ENCODE measurements around the gene TEX48.

Gene TEX48

GRCh38 chr9:114633438-114634089 is 48.4 kb downstream of the TEX48 start:
- H3K36me3 ChIP-seq (ENCODE audit: control insufficient read depth, insufficient read depth, low read length): peaks cover 2% of the 10 kb centered on the region
- no peaks in the 10 kb centered on the region for H3K27me3 ChIP-seq (ENCODE audit: control insufficient read depth, insufficient read depth, low read length)
- H3K4me3 ChIP-seq (ENCODE audit: low read depth, low read length): no peak overlapping the region
- no peaks in the 10 kb centered on the region for H3K9me3 ChIP-seq (ENCODE audit: control insufficient read depth, insufficient read depth, low read length)
- no peaks in the 10 kb centered on the region for H3K4me1 ChIP-seq (ENCODE audit: control insufficient read depth, insufficient read depth, low read length)
- no peak overlapping the region for H3K9ac ChIP-seq (ENCODE audit: low read depth, low read length)

- H3K9me3 ChIP-seq (ENCODE audit: control insufficient read depth, insufficient read depth, low read length): no peaks in the 10 kb centered on the region
- H3K27me3 ChIP-seq (ENCODE audit: control insufficient read depth, insufficient read depth, low read length): no peaks in the 10 kb centered on the region
- no peak overlapping the region for H3K9ac ChIP-seq (ENCODE audit: low read depth, low read length)
- no peaks in the 10 kb centered on the region for H3K4me1 ChIP-seq (ENCODE audit: control insufficient read depth, insufficient read depth, low read length)
- no peaks in the 10 kb centered on the region for H3K36me3 ChIP-seq (ENCODE audit: control insufficient read depth, insufficient read depth, low read length)
- no peak overlapping the region for H3K4me3 ChIP-seq (ENCODE audit: low read depth, low read length)
Observed at GRCh38 chr9:114631166-114631565, 50.8 kb downstream of the TEX48 start.

- Histone ChIP-seq H3K27me3 (ENCODE audit: control insufficient read depth, insufficient read depth, low read length) (no peaks in the 10 kb centered on the region), H3K9ac (ENCODE audit: low read depth, low read length) (no peak overlapping the region), H3K9me3 (ENCODE audit: control insufficient read depth, insufficient read depth, low read length) (no peaks in the 10 kb centered on the region), H3K4me3 (ENCODE audit: low read depth, low read length) (no peak overlapping the region), H3K36me3 (ENCODE audit: control insufficient read depth, insufficient read depth, low read length) (no peaks in the 10 kb centered on the region), H3K4me1 (ENCODE audit: control insufficient read depth, insufficient read depth, low read length) (no peaks in the 10 kb centered on the region)
Observed at GRCh38 chr9:114629563-114630090, 52.4 kb downstream of the TEX48 start.

GRCh38 chr9:114627553-114627952 is 54.4 kb downstream of the TEX48 start:
- Histone ChIP-seq H3K36me3 (ENCODE audit: control insufficient read depth, insufficient read depth, low read length) (no peaks in the 10 kb centered on the region), H3K4me1 (ENCODE audit: control insufficient read depth, insufficient read depth, low read length) (no peaks in the 10 kb centered on the region), H3K4me3 (ENCODE audit: low read depth, low read length) (no peak overlapping the region), H3K9me3 (ENCODE audit: control insufficient read depth, insufficient read depth, low read length) (no peaks in the 10 kb centered on the region), H3K27me3 (ENCODE audit: control insufficient read depth, insufficient read depth, low read length) (no peaks in the 10 kb centered on the region), H3K9ac (ENCODE audit: low read depth, low read length) (no peak overlapping the region)

- Histone ChIP-seq H3K4me3 (ENCODE audit: low read depth, low read length) (no peak overlapping the region), H3K9me3 (ENCODE audit: control insufficient read depth, insufficient read depth, low read length) (no peaks in the 10 kb centered on the region), H3K36me3 (ENCODE audit: control insufficient read depth, insufficient read depth, low read length) (no peaks in the 10 kb centered on the region), H3K27me3 (ENCODE audit: control insufficient read depth, insufficient read depth, low read length) (no peaks in the 10 kb centered on the region), H3K9ac (ENCODE audit: low read depth, low read length) (no peak overlapping the region), H3K4me1 (ENCODE audit: control insufficient read depth, insufficient read depth, low read length) (no peaks in the 10 kb centered on the region)
Observed at GRCh38 chr9:114626415-114627020, 55.5 kb downstream of the TEX48 start.

- Histone ChIP-seq H3K4me3 (ENCODE audit: low read depth, low read length) (no peak overlapping the region), H3K4me1 (ENCODE audit: control insufficient read depth, insufficient read depth, low read length) (no peaks in the 10 kb centered on the region), H3K27me3 (ENCODE audit: control insufficient read depth, insufficient read depth, low read length) (no peaks in the 10 kb centered on the region), H3K36me3 (ENCODE audit: control insufficient read depth, insufficient read depth, low read length) (no peaks in the 10 kb centered on the region), H3K9me3 (ENCODE audit: control insufficient read depth, insufficient read depth, low read length) (no peaks in the 10 kb centered on the region), H3K9ac (ENCODE audit: low read depth, low read length) (no peak overlapping the region)
Observed at GRCh38 chr9:114624677-114625076, 57.3 kb downstream of the TEX48 start.

GRCh38 chr9:114621975-114622609 is 59.9 kb downstream of the TEX48 start:
- Histone ChIP-seq H3K9ac (ENCODE audit: low read depth, low read length) (no peak overlapping the region), H3K4me1 (ENCODE audit: control insufficient read depth, insufficient read depth, low read length) (no peaks in the 10 kb centered on the region), H3K4me3 (ENCODE audit: low read depth, low read length) (no peak overlapping the region), H3K9me3 (ENCODE audit: control insufficient read depth, insufficient read depth, low read length) (no peaks in the 10 kb centered on the region), H3K27me3 (ENCODE audit: control insufficient read depth, insufficient read depth, low read length) (no peaks in the 10 kb centered on the region), H3K36me3 (ENCODE audit: control insufficient read depth, insufficient read depth, low read length) (no peaks in the 10 kb centered on the region)

GRCh38 chr9:114621561-114621960 is 60.4 kb downstream of the TEX48 start:
- no peaks in the 10 kb centered on the region for H3K9me3 ChIP-seq (ENCODE audit: control insufficient read depth, insufficient read depth, low read length)
- no peaks in the 10 kb centered on the region for H3K4me1 ChIP-seq (ENCODE audit: control insufficient read depth, insufficient read depth, low read length)
- no peak overlapping the region for H3K4me3 ChIP-seq (ENCODE audit: low read depth, low read length)
- no peaks in the 10 kb centered on the region for H3K27me3 ChIP-seq (ENCODE audit: control insufficient read depth, insufficient read depth, low read length)
- no peaks in the 10 kb centered on the region for H3K36me3 ChIP-seq (ENCODE audit: control insufficient read depth, insufficient read depth, low read length)
- no peak overlapping the region for H3K9ac ChIP-seq (ENCODE audit: low read depth, low read length)

- H3K27me3 ChIP-seq (ENCODE audit: control insufficient read depth, insufficient read depth, low read length): no peaks in the 10 kb centered on the region
- H3K4me1 ChIP-seq (ENCODE audit: control insufficient read depth, insufficient read depth, low read length): no peaks in the 10 kb centered on the region
- no peaks in the 10 kb centered on the region for H3K9me3 ChIP-seq (ENCODE audit: control insufficient read depth, insufficient read depth, low read length)
- no peak overlapping the region for H3K4me3 ChIP-seq (ENCODE audit: low read depth, low read length)
- no peaks in the 10 kb centered on the region for H3K36me3 ChIP-seq (ENCODE audit: control insufficient read depth, insufficient read depth, low read length)
- no peak overlapping the region for H3K9ac ChIP-seq (ENCODE audit: low read depth, low read length)
Observed at GRCh38 chr9:114619191-114619761, 62.7 kb downstream of the TEX48 start.

- Histone ChIP-seq H3K27me3 (ENCODE audit: control insufficient read depth, insufficient read depth, low read length) (peaks cover 3% of the 10 kb centered on the region), H3K9ac (ENCODE audit: low read depth, low read length) (no peak overlapping the region), H3K4me3 (ENCODE audit: low read depth, low read length) (no peak overlapping the region), H3K4me1 (ENCODE audit: control insufficient read depth, insufficient read depth, low read length) (peaks cover 11% of the 10 kb centered on the region), H3K36me3 (ENCODE audit: control insufficient read depth, insufficient read depth, low read length) (no peaks in the 10 kb centered on the region), H3K9me3 (ENCODE audit: control insufficient read depth, insufficient read depth, low read length) (no peaks in the 10 kb centered on the region)
Observed at GRCh38 chr9:114616684-114617520, 65.1 kb downstream of the TEX48 start.

Measured in iPS-15b (cell line).